NCI-H187 treated with DMSO at 0.1 percent for 48 hours (cell line): ENCODE measurements around the gene PRKCE.

Source experiments
- DNase-seq: peaks from one replicate; lab custom pipeline; 2025; lab: John Stamatoyannopoulos, UW

PRKCE gene

GRCh38 chr2:45780541-45781463 lies 129.3 kb downstream of the PRKCE start:
- no peak for DNase-seq

GRCh38 chr2:45781464-45781811 lies 130.0 kb downstream of the PRKCE start:
- DNase-seq, result no peak

- no peak for DNase-seq
Observed at GRCh38 chr2:45782436-45782835, 131.0 kb downstream of the PRKCE start.

- DNase-seq, result no peak
Observed at GRCh38 chr2:45782986-45783385, 131.5 kb downstream of the PRKCE start.

GRCh38 chr2:45786030-45786835 lies 134.8 kb downstream of the PRKCE start:
- DNase-seq, result no peak

- DNase-seq, result no peak
Observed at GRCh38 chr2:45786836-45787357, 135.4 kb downstream of the PRKCE start.

GRCh38 chr2:45788401-45788800 lies 136.9 kb downstream of the PRKCE start:
- no peak for DNase-seq

- no peak for DNase-seq
Observed at GRCh38 chr2:45789317-45789716, 137.8 kb downstream of the PRKCE start.

- peak; percentile 53 for DNase-seq
Observed at GRCh38 chr2:45789961-45790723, 138.7 kb downstream of the PRKCE start.

- DNase-seq, result no peak
Observed at GRCh38 chr2:45793305-45793962, 142.0 kb downstream of the PRKCE start.

- peak; percentile 97 for DNase-seq
Observed at GRCh38 chr2:45794134-45794617, 142.7 kb downstream of the PRKCE start.

GRCh38 chr2:45796500-45796899 lies 145.0 kb downstream of the PRKCE start:
- DNase-seq, result no peak

GRCh38 chr2:45797451-45798230 lies 146.2 kb downstream of the PRKCE start:
- DNase-seq, result no peak

- DNase-seq, result no peak
Observed at GRCh38 chr2:45799679-45800381, 148.4 kb downstream of the PRKCE start.

- DNase-seq, result peak; percentile 40
Observed at GRCh38 chr2:45802499-45803138, 151.1 kb downstream of the PRKCE start.

- no peak for DNase-seq
Observed at GRCh38 chr2:45804987-45805755, 153.7 kb downstream of the PRKCE start.

- no peak for DNase-seq
Observed at GRCh38 chr2:45806563-45807358, 155.3 kb downstream of the PRKCE start.

- no peak for DNase-seq
Observed at GRCh38 chr2:45808294-45808800, 156.9 kb downstream of the PRKCE start.
